ENCODE results near the gene ACOT12.

- TF ChIP-seq CTCF (conservative IDR thresholded peaks at IDR 0.05; ENCODE audit: low read depth, low read length): no peak
- TF ChIP-seq EZH2 (IDR thresholded peaks at IDR 0.05; ENCODE audit: low read length, unreplicated experiment): no peak
- TF ChIP-seq EZH2phosphoT487 (IDR thresholded peaks at IDR 0.05; ENCODE audit: borderline replicate concordance, low read length): no peak
These were observed 8.4 kb upstream of the ACOT12 start for GRCh38 chr5:81402192-81402930.

Data from PC-3 (cell line).